Astrocyte (in vitro differentiated cells and primary cell): Measurements from ENCODE around the gene RUSC2. TPM values are rescaled to one million over a fixed set of nuclear protein-coding genes. Genes with fewer than 3 reads are reported as not detected.

Experiments used
- DNase-seq: peaks from one replicate; pipeline ENCODE4 v3.0.0-alpha.2; 2010; ENCODE audit warnings: low read depth
- FAIRE-seq: peaks from 2 replicates; lab custom pipeline; 2011; peaks lifted over from hg19 to GRCh38; lab: Jason Lieb, UNC
- H2AFZ ChIP-seq: 2 replicates; pipeline ENCODE4 v1.6.0; 2012; ENCODE audit warnings: low read depth, low read length, inconsistent platforms
- H3K27ac ChIP-seq: 2 replicates; pipeline ENCODE4 v1.5.1; 2011; ENCODE audit warnings: low read depth, low read length, inconsistent platforms
- H3K27me3 ChIP-seq: 2 replicates; pipeline ENCODE4 v1.6.0; 2011; ENCODE audit warnings: low read length, inconsistent platforms; ENCODE audit not compliant: insufficient read depth
- H3K36me3 ChIP-seq: 2 replicates; pipeline ENCODE4 v1.5.1; 2011; ENCODE audit warnings: low read length, inconsistent platforms; ENCODE audit not compliant: insufficient read depth
- H3K4me1 ChIP-seq: 2 replicates; pipeline ENCODE4 v1.5.1; 2011; ENCODE audit warnings: low read length, inconsistent platforms; ENCODE audit not compliant: insufficient read depth
- H3K4me2 ChIP-seq: 2 replicates; pipeline ENCODE4 v1.6.0; 2012; ENCODE audit warnings: low read length, inconsistent platforms
- H3K4me3 ChIP-seq: 2 replicates; pipeline ENCODE4 v1.5.1; 2011; ENCODE audit warnings: low read depth, mild to moderate bottlenecking, low read length, inconsistent platforms; ENCODE audit not compliant: insufficient read depth
- H3K79me2 ChIP-seq: 2 replicates; pipeline ENCODE4 v1.6.0; 2012; ENCODE audit warnings: mild to moderate bottlenecking, low read length, inconsistent platforms; ENCODE audit not compliant: insufficient read depth
- H3K9ac ChIP-seq: 2 replicates; pipeline ENCODE4 v1.6.0; 2012; ENCODE audit warnings: mild to moderate bottlenecking, low read length, inconsistent platforms
- H3K9me3 ChIP-seq: 2 replicates; pipeline ENCODE4 v1.5.1; 2012; ENCODE audit warnings: low read depth, mild to moderate bottlenecking, low read length, inconsistent platforms; ENCODE audit not compliant: insufficient read depth
- H4K20me1 ChIP-seq: 2 replicates; pipeline ENCODE4 v1.6.0; 2012; ENCODE audit warnings: low read length, inconsistent platforms; ENCODE audit not compliant: insufficient read depth
- H3K27ac Mint-ChIP-seq: one replicate; pipeline ENCODE4 v1.8.0; 2021; ENCODE audit warnings: mild to moderate bottlenecking, mixed read lengths; ENCODE audit not compliant: unreplicated experiment
- H3K27me3 Mint-ChIP-seq: one replicate; pipeline ENCODE4 v1.8.0; 2021; ENCODE audit warnings: low read depth, mixed read lengths; ENCODE audit not compliant: unreplicated experiment
- H3K36me3 Mint-ChIP-seq: one replicate; pipeline ENCODE4 v1.8.0; 2021; ENCODE audit warnings: low read depth, mixed read lengths; ENCODE audit not compliant: unreplicated experiment
- H3K4me1 Mint-ChIP-seq: one replicate; pipeline ENCODE4 v1.8.0; 2021; ENCODE audit warnings: low read depth, mixed read lengths; ENCODE audit not compliant: unreplicated experiment
- H3K4me3 Mint-ChIP-seq: one replicate; pipeline ENCODE4 v1.8.0; 2021; ENCODE audit warnings: mild to moderate bottlenecking, moderate library complexity, mixed read lengths; ENCODE audit not compliant: unreplicated experiment
- H3K9me3 Mint-ChIP-seq: one replicate; pipeline ENCODE4 v1.8.0; 2021; ENCODE audit warnings: mild to moderate bottlenecking, mixed read lengths; ENCODE audit not compliant: unreplicated experiment
- CTCF ChIP-seq: IDR thresholded peaks from 2 replicates; pipeline ENCODE4 v1.5.1; 2011; ENCODE audit warnings: low read depth, mild to moderate bottlenecking, inconsistent platforms, low read length, moderate library complexity; ENCODE audit not compliant: insufficient read depth
- EZH2 ChIP-seq: IDR thresholded peaks from 2 replicates; pipeline ENCODE4 v1.6.1; 2012; ENCODE audit warnings: mild to moderate bottlenecking, low read length, inconsistent platforms; ENCODE audit not compliant: insufficient read depth
- total RNA-seq: library from RNA; stranded (reverse); gene quantifications from 2 replicates; pipeline ENCODE4 v1.2.1, GENCODE V29; 2021

RUSC2 gene
- total RNA-seq, 1 donor from 2014 or later, result 63.8 TPM

- peak overlapping the region; percentile 25 for H3K27ac ChIP-seq
- no peaks in the 10 kb centered on the region for H3K27me3 ChIP-seq
- peaks cover 17% of the 10 kb centered on the region for H4K20me1 ChIP-seq
- peaks cover 90% of the 10 kb centered on the region for H3K79me2 ChIP-seq
- peaks cover 4% of the 10 kb centered on the region for H3K36me3 ChIP-seq
- peak overlapping the region; percentile 60 for H3K4me3 Mint-ChIP-seq
- no peak overlapping the region for H3K9ac ChIP-seq
- H2AFZ ChIP-seq, result no peak overlapping the region
- no peaks in the 10 kb centered on the region for H3K27me3 Mint-ChIP-seq
- peaks cover 41% of the 10 kb centered on the region for H3K4me1 Mint-ChIP-seq
- H3K27ac Mint-ChIP-seq, result peak overlapping the region; percentile 66
- H3K4me3 ChIP-seq, result no peak overlapping the region
- no peaks in the 10 kb centered on the region for H3K9me3 Mint-ChIP-seq
- H3K4me1 ChIP-seq, result peaks cover 26% of the 10 kb centered on the region
- peak overlapping the region; percentile 29 for H3K4me2 ChIP-seq
- DNase-seq (peak; percentile 61), FAIRE-seq (peak; percentile 55)
- no peaks in the 10 kb centered on the region for H3K9me3 ChIP-seq
- H3K36me3 Mint-ChIP-seq, result no peaks in the 10 kb centered on the region
- TF ChIP-seq CTCF, result no peak
- no peak for TF ChIP-seq EZH2
Measured at GRCh38 chr9:35526087-35526801, 36.3 kb downstream of the RUSC2 start.

GRCh38 chr9:35529161-35529823 is 39.4 kb downstream of the RUSC2 start:
- peaks cover 17% of the 10 kb centered on the region for H4K20me1 ChIP-seq
- peaks cover 89% of the 10 kb centered on the region for H3K79me2 ChIP-seq
- no peak overlapping the region for H2AFZ ChIP-seq
- TF ChIP-seq CTCF (no peak), EZH2 (no peak)
- no peak overlapping the region for H3K4me3 Mint-ChIP-seq
- H3K27ac ChIP-seq, result no peak overlapping the region
- no peak overlapping the region for H3K27ac Mint-ChIP-seq
- no peaks in the 10 kb centered on the region for H3K27me3 Mint-ChIP-seq
- DNase-seq (no peak), FAIRE-seq (no peak)
- no peaks in the 10 kb centered on the region for H3K9me3 Mint-ChIP-seq
- H3K36me3 Mint-ChIP-seq, result peaks cover 14% of the 10 kb centered on the region
- peaks cover 29% of the 10 kb centered on the region for H3K4me1 Mint-ChIP-seq
- H3K4me3 ChIP-seq, result no peak overlapping the region
- H3K4me1 ChIP-seq, result peaks cover 11% of the 10 kb centered on the region
- no peak overlapping the region for H3K9ac ChIP-seq
- no peak overlapping the region for H3K4me2 ChIP-seq
- H3K36me3 ChIP-seq, result peaks cover 4% of the 10 kb centered on the region
- no peaks in the 10 kb centered on the region for H3K9me3 ChIP-seq
- no peaks in the 10 kb centered on the region for H3K27me3 ChIP-seq
